Upper lobe of right lung (tissue), 1 donor: ENCODE results near the gene PROSER2. TPM values are rescaled to one million over a fixed set of nuclear protein-coding genes. Genes with fewer than 3 reads are reported as not detected.

Source experiments
- ATAC-seq: fragments of 200-7000 bp; cut with Tn5 transposase; one replicate; pipeline ENCODE4 v1.9.1; 2020; ENCODE audit warnings: mild to moderate bottlenecking, moderate library complexity
- DNase-seq: peaks from one replicate; pipeline ENCODE4 v3.0.0-alpha.2; 2020
- H3K27ac ChIP-seq: fragments of 200-600 bp; one replicate; pipeline ENCODE4 v1.8.0; 2022
- H3K27me3 ChIP-seq: fragments of 200-600 bp; one replicate; pipeline ENCODE4 v1.8.0; 2022; ENCODE audit warnings: mild to moderate bottlenecking
- H3K36me3 ChIP-seq: fragments of 200-600 bp; one replicate; pipeline ENCODE4 v1.8.0; 2022
- H3K4me1 ChIP-seq: fragments of 200-600 bp; one replicate; pipeline ENCODE4 v1.8.0; 2022
- H3K4me3 ChIP-seq: fragments of 200-600 bp; one replicate; pipeline ENCODE4 v1.8.0; 2022; ENCODE audit warnings: mild to moderate bottlenecking
- H3K9me3 ChIP-seq: fragments of 200-600 bp; one replicate; pipeline ENCODE4 v1.8.0; 2022
- CTCF ChIP-seq: fragments of 200-600 bp; IDR thresholded peaks from one replicate; pipeline ENCODE4 v1.8.0; 2022; ENCODE audit warnings: antibody characterized with exemption
- intact Hi-C: fragments of 100-400 bp; cut with DNase I; formaldehyde crosslinking; loops from one replicate; pipeline ENCODE4 v1.11.0; 2022
- total RNA-seq: library from RNA; stranded (reverse); fragmentation: NEBNext Ultra II Directional; extraction: Animal tissue kit (Norgen Biotek cat#: 25700); gene quantifications from one replicate; pipeline ENCODE4 v1.2.1, GENCODE V29; 2021
- donor health status: DM: no; HTN: yes; CAD: no; lungs with severe emphysema.

Gene PROSER2
- total RNA-seq, 1 donor from 2014 or later, result 33.3 TPM

GRCh38 chr10:11824376-11824775 lies 1.2 kb downstream of the PROSER2 start:
- DNase-seq (no peak), ATAC-seq (no peak)
- Histone ChIP-seq H3K27ac (peak overlapping the region; percentile 85), H3K27me3 (no peaks in the 10 kb centered on the region), H3K4me3 (peak overlapping the region; percentile 83), H3K9me3 (no peaks in the 10 kb centered on the region), H3K4me1 (peaks cover 7% of the 10 kb centered on the region), H3K36me3 (no peaks in the 10 kb centered on the region)
- no peak for TF ChIP-seq CTCF
- intact Hi-C loops, result no loop called here

GRCh38 chr10:11824825-11825224 lies 1.7 kb downstream of the PROSER2 start:
- Histone ChIP-seq H3K4me3 (peak overlapping the region; percentile 83), H3K9me3 (no peaks in the 10 kb centered on the region), H3K36me3 (no peaks in the 10 kb centered on the region), H3K4me1 (peaks cover 7% of the 10 kb centered on the region), H3K27me3 (no peaks in the 10 kb centered on the region), H3K27ac (peak overlapping the region; percentile 42)
- ATAC-seq, result no peak
- no peak for DNase-seq
- intact Hi-C loops, result no loop called here
- TF ChIP-seq CTCF, result no peak

GRCh38 chr10:11825796-11826414 lies 2.7 kb downstream of the PROSER2 start:
- Histone ChIP-seq H3K4me3 (peak overlapping the region; percentile 83), H3K27ac (peak overlapping the region; percentile 42), H3K9me3 (no peaks in the 10 kb centered on the region), H3K36me3 (no peaks in the 10 kb centered on the region), H3K4me1 (peaks cover 7% of the 10 kb centered on the region), H3K27me3 (no peaks in the 10 kb centered on the region)
- DNase-seq, result no peak
- intact Hi-C loops, result no loop called here
- no peak for TF ChIP-seq CTCF
- no peak for ATAC-seq

- Histone ChIP-seq H3K4me3 (no peak overlapping the region), H3K36me3 (no peaks in the 10 kb centered on the region), H3K27ac (no peak overlapping the region), H3K9me3 (no peaks in the 10 kb centered on the region), H3K27me3 (no peaks in the 10 kb centered on the region), H3K4me1 (peaks cover 10% of the 10 kb centered on the region)
- DNase-seq (no peak), ATAC-seq (no peak)
- intact Hi-C loops, result no loop called here
- TF ChIP-seq CTCF, result no peak
Measured at GRCh38 chr10:11827006-11827405, 3.9 kb downstream of the PROSER2 start.

DNA sequence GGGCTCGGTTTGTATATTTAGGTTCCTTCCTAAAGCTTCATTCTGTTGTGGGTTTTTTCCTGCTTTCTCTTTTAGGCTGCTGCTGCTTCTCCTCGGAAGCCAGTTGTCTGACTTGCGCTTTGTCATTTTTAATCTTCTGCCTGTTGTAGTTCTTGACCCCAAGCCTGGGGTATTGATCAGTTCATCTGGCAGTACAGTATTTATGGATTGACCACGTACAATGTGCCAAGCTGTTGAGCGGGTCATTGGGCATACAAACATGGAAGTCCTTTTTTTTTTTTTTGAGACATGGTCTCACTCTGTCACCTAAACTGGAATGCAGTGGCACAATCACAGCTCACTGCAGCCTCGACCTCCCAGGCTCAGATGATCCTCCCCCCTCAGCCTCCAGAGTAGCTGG lies 4.3 kb downstream of the PROSER2 start:
- no peak overlapping the region for H3K27ac ChIP-seq
- TF ChIP-seq CTCF, result no peak
- intact Hi-C loops, result no loop called here

More for the DNA sequence above, 4.3 kb downstream of the PROSER2 start:
- no peak for ATAC-seq
- no peak for DNase-seq
- Histone ChIP-seq H3K27me3 (no peaks in the 10 kb centered on the region), H3K4me1 (peaks cover 14% of the 10 kb centered on the region), H3K4me3 (no peak overlapping the region), H3K9me3 (no peaks in the 10 kb centered on the region), H3K36me3 (no peaks in the 10 kb centered on the region)
